Neuron (in vitro differentiated cells): Measurements from ENCODE around the gene LRP8.

Source experiments
- H2AFZ ChIP-seq: one replicate; pipeline ENCODE4 v1.6.1; 2013; ENCODE audit warnings: low read depth, mild to moderate bottlenecking, inconsistent platforms, low read length, moderate library complexity
- H3K27me3 ChIP-seq: one replicate; pipeline ENCODE4 v1.6.1; 2013; ENCODE audit warnings: low read length; ENCODE audit not compliant: insufficient read depth
- H3K36me3 ChIP-seq: one replicate; pipeline ENCODE4 v1.6.1; 2013; ENCODE audit warnings: low read length; ENCODE audit not compliant: insufficient read depth
- H3K4me1 ChIP-seq: one replicate; pipeline ENCODE4 v1.6.1; 2013; ENCODE audit warnings: low read length; ENCODE audit not compliant: insufficient read depth
- H3K4me3 ChIP-seq: 2 replicates; pipeline ENCODE4 v1.5.1; 2013; ENCODE audit warnings: mild to moderate bottlenecking, low read length, moderate library complexity
- H3K9me3 ChIP-seq: one replicate; pipeline ENCODE4 v1.6.1; 2013; ENCODE audit warnings: low read length

LRP8 gene

DNA sequence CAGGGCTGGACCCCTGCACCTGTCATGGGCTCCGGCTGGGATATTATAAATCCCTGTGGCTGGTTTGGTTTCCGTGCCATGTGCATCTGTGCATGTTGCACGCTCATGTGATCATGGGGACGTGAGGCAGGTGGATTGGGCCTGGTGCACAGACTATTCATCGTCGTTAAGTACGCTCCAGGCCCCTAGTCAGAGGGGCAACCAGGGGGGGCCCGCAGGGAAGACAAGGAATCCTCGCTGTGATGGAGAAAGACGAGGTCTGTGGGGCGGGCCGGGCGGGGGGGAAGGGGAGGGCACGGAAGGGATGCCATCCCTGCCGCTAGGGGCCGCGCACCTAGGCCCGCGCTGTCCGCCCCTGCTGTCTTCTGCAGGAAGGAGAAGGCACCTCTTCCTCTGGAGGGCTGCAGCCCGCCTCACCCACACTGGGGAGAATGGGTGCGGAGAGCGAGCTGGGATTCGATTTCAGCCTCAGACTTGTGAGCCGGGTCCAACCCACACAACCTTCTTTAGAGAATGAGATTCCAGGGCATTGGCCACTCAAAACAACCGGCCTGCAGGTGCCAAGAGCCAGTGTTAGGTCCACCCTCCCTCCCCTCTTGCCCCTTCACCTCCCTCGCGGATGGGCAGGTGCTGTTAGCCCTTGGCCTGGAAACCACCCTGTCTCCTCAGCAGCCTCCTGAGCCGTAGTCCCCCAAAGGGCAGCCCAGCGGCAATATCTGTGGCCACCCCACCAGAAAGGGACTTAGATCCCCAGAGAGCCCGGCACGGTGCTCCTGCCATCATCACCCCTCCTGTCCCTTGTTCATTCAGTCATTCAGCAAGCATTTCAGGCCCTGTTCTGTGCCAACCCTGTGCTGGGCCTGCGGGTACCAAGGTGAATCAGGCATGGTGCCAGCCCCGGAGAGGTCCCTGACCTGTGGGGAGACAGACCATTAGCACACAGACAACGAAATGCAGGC lies 950 bp upstream of the LRP8 start:
- Histone ChIP-seq H3K4me1 (peaks cover 16% of the 10 kb centered on the region), H3K36me3 (peaks cover 10% of the 10 kb centered on the region), H3K4me3 (peak overlapping the region; percentile 51), H3K27me3 (peaks cover 7% of the 10 kb centered on the region), H3K9me3 (no peaks in the 10 kb centered on the region), H2AFZ (peak overlapping the region; percentile 63)

DNA sequence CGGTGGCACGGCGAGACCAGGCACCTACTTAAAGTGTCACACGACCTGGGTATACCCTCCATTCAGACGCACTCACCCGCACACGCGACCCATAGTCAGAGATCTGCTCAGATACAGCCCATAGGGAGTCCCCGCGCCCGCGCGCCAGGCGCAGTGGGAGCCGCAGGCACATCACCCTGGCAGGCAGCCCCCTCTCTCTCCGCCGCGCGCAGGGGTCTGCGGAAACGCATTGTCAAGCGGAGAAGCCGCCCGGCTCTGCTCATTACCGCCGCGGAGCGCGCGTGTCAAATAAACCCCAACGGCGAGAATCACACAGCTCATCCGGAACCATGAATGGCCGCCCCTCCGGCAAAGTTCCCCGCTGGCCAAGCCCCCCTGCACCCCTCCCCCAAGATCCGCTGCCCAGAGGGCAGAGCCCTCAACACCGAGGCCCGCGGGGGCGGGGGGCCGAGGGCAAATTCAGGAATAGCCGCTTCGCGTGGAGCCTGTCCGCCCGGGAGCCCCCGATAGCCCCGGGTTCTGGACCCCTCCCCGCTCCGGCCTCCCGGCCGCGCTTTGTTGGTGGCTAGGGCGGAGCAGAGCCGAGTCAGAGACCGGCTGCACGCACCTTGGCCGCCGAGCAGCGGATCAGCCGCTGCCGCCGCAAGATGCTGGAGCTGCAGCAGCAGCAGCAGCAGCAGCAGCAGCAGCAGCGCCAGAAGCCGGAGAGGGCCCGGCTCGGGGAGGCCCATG lies 522 bp downstream of the LRP8 start:
- Histone ChIP-seq H3K4me1 (peaks cover 16% of the 10 kb centered on the region), H3K9me3 (no peaks in the 10 kb centered on the region), H2AFZ (peak overlapping the region; percentile 76), H3K4me3 (peak overlapping the region; percentile 78), H3K27me3 (peaks cover 7% of the 10 kb centered on the region), H3K36me3 (peaks cover 10% of the 10 kb centered on the region)

DNA sequence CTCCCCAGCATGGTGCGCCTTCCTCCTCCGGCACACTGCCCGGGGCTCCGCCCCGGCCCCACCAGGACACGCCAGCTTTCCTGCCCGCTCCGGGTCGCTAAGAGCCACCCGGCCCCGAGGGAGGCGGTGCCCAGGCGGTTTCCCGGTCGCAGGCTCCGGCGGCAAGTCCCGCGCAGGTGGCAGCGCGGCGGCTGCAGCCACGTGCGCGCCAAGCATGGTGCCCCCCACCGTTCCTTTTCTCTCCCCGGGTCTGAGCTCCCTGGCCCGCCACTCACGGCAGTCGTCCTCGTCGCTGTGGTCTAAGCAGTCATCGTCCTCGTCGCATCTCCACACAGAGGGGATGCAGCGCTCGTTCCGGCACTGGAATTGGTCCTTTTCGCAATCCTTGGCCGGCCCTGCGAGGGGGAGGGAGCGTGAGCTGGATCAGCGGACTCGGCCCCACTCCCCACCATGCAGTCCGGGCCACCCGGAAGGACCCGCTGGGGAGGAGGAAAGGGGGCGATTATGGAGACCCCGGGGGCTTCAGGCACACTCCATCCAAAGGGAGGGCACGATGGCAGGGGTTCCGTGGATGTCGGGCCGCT lies 1.2 kb downstream of the LRP8 start:
- no peaks in the 10 kb centered on the region for H3K9me3 ChIP-seq
- H2AFZ ChIP-seq, result peak overlapping the region; percentile 87
- H3K4me1 ChIP-seq, result peaks cover 16% of the 10 kb centered on the region
- H3K27me3 ChIP-seq, result peaks cover 2% of the 10 kb centered on the region
- peaks cover 10% of the 10 kb centered on the region for H3K36me3 ChIP-seq
- peak overlapping the region; percentile 78 for H3K4me3 ChIP-seq

DNA sequence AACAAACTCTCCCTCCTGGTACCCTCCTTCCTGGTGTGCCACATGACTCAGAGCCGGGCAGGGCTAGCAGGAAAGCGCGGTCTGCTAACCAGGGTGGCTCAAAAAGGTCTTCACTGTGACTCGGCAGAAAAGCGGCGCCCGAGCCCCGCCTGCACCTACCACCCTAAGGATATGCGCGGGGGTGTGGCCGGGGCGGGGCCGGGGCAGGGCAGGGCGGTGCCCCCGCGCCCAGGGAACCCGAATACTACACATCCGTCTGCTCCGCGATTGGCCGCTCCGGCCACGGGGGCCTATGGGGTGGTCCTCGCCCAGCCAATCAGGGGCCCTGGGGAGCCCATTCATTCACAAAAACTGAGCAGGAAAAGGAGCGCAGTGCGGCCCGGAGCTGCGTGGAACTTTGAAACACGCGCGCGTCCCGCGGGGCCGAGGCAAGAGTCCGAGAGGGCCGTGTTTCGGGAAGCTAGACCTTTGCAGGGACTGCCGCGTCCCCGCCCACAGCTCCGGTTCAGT lies 1.7 kb downstream of the LRP8 start:
- Histone ChIP-seq H3K36me3 (peaks cover 14% of the 10 kb centered on the region), H3K27me3 (peaks cover 2% of the 10 kb centered on the region), H3K4me3 (peak overlapping the region; percentile 78), H2AFZ (peak overlapping the region; percentile 87), H3K4me1 (peaks cover 16% of the 10 kb centered on the region), H3K9me3 (no peaks in the 10 kb centered on the region)

DNA sequence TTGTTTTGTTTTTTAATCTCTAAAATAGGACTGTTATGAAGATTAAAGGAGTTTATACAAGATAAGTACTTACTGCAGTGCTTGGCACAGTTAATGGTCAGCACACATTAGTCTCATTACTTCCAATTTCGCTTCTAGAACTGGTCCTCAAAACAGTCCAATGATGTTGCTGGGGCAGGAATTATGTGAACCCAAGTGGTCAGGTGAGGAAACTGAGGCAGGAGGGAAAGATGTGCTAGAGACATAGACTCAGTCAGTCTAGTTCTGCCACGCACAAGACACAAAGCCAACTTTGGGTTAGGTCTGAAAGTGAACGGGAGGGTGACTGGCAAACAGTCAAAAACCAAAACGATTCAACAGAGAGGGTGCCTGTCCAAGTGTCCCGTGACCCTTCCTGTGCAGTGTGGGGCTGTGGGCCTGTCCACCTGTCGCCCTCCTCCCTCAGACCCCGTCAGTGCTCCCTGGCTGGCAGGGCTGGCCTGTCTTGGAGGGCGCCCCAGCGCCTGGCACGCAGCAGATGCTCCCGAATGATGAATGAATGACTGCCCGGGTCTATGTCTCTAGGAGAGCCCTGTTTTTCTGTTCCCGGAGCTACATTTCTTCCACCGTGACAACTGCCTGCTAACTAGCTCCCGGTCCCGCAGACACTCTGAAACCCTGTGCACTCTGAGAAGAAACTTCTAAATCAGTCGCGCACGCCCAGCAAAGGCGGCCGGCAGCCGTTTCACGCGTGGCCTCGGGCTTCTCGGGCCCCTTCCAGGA lies 2.4 kb downstream of the LRP8 start:
- H3K36me3 ChIP-seq, result peaks cover 14% of the 10 kb centered on the region
- H3K9me3 ChIP-seq, result no peaks in the 10 kb centered on the region
- H2AFZ ChIP-seq, result no peak overlapping the region
- H3K4me3 ChIP-seq, result peak overlapping the region; percentile 78
- H3K4me1 ChIP-seq, result peaks cover 16% of the 10 kb centered on the region
- peaks cover 2% of the 10 kb centered on the region for H3K27me3 ChIP-seq

DNA sequence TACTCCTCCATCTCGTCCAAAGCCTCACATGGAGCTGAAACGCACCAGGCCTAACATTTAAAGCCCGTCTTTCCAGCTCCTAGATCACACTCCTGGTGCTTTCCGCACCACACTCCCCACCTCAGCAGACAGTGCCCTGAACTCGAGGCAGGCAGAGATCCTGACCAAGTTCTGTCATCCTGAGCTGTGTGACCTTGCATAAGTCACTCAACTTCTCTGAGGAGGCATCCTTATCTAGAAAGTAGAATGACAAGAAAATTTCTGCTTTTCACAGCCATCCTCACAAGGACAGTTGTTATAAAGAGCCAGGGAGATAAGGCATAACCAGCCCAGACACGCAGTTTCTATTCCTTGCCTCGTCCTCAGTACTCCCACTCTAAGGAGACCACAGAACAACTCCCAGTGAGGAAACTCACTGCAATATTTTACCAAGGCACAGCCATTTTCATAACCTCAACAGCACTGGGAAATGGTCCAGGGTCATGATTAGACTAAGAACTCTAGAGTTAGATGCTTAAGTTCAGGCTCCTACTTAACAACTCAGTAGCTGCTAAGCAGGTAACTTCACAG lies 3.1 kb downstream of the LRP8 start:
- no peak overlapping the region for H3K4me3 ChIP-seq
- H3K9me3 ChIP-seq, result no peaks in the 10 kb centered on the region
- H2AFZ ChIP-seq, result no peak overlapping the region
- H3K27me3 ChIP-seq, result peaks cover under 1% of the 10 kb centered on the region
- peaks cover 16% of the 10 kb centered on the region for H3K4me1 ChIP-seq
- H3K36me3 ChIP-seq, result peaks cover 14% of the 10 kb centered on the region

DNA sequence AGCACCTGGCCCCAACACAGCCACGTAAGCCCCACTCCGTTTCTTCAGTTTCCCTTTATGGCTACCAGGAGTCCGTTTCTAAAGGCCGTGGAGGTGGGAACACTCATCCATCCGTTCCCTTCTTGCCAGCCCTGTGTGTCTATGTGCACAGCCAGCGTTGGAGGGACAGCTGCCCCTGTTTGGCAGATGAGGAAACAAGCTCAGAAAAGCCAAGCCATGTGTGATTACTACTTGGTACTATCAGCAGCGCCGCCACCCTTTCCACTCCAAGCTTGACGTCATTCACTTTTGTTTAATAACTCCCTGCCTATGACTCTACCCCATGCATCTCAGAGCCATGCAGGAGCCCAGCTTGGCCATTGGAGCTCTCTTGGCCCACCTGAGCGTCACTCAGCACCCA lies 3.5 kb downstream of the LRP8 start:
- no peak overlapping the region for H3K4me3 ChIP-seq
- no peaks in the 10 kb centered on the region for H3K27me3 ChIP-seq
- H3K36me3 ChIP-seq, result peaks cover 14% of the 10 kb centered on the region
- H2AFZ ChIP-seq, result no peak overlapping the region
- H3K4me1 ChIP-seq, result peaks cover 16% of the 10 kb centered on the region
- no peaks in the 10 kb centered on the region for H3K9me3 ChIP-seq

DNA sequence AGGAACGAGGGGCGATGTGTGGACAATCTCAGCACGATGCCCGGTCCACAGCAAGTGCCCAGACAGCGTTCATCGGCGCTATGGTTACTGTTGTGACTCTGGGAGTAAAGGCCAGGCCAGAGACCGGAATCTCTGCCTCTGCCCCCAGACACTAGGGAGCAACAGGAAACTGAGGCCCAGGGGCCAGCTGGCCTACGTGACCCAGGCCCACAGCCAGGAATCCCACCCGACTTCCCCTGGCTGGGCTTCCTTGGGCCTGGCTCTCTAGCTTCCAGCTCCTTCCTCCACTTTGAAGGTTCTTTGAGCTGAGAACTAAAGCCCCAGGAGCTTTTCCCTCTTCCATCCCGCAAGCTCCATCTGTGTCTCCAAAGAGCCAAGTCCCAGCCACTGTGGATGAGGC lies 4.6 kb downstream of the LRP8 start:
- H3K27me3 ChIP-seq, result no peaks in the 10 kb centered on the region
- no peak overlapping the region for H2AFZ ChIP-seq
- H3K4me3 ChIP-seq, result no peak overlapping the region
- peaks cover 14% of the 10 kb centered on the region for H3K4me1 ChIP-seq
- H3K36me3 ChIP-seq, result peaks cover 14% of the 10 kb centered on the region
- no peaks in the 10 kb centered on the region for H3K9me3 ChIP-seq

DNA sequence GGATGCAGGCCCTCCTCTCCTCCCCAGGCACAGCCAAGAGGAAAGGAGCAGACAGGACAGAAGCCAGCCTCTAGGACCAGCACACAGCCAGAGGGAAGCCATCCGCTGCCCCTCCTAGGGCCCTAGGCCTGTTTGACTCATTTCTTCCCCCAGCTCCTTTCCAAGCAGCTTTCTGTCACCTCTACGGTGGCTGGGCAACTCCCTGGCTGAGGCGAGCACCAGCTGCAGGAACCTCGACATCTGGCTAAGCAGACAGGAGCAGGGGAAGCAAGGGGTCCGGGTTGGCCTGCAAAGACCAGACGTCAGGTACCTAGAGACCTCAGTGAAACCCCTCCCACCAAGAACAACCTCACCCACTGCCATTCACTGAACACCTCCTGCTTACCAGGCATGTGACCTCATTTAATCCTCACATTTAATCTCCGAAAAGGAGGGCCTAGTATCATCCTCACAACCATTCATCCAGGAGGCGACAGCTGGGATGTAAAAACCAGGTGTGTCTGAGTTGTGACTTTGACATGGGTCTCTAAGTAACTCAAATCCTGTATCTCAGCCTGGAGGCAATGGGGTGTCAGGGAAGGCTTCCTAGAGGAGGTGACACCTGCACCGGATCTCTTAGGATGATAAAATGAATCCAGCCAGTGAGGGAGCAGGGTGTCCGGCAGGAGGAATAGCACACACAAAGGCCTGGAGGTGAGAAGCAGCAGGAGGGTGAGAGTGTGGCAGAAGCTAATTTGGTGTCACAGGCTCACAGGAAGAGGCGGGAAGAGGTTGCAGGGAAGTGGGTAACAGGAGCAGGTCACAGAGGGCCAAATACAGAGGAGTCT lies 5.9 kb downstream of the LRP8 start:
- no peaks in the 10 kb centered on the region for H3K9me3 ChIP-seq
- H3K4me1 ChIP-seq, result peaks cover 10% of the 10 kb centered on the region
- peaks cover 14% of the 10 kb centered on the region for H3K36me3 ChIP-seq
- no peak overlapping the region for H3K4me3 ChIP-seq
- H2AFZ ChIP-seq, result no peak overlapping the region
- H3K27me3 ChIP-seq, result no peaks in the 10 kb centered on the region

DNA sequence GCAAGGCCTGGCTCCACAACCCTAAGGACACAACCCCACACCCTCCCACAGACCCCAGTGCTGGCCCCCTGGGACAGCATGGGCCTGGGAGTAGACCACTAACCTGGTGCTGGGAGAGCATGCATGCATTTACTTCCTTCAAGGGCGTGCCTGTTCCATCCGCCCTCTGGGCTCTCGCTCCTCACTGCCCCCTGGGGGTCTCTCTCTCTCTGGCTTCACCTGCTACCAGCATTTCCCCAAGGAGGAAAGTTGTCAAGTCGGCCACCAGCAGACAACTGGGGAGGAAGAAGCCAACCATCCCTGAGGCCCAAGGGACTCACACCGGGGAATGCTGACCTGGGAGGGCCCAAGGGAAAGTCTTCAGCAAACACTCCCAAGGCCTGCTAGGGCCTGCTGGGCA lies 6.5 kb downstream of the LRP8 start:
- peaks cover 14% of the 10 kb centered on the region for H3K36me3 ChIP-seq

DNA sequence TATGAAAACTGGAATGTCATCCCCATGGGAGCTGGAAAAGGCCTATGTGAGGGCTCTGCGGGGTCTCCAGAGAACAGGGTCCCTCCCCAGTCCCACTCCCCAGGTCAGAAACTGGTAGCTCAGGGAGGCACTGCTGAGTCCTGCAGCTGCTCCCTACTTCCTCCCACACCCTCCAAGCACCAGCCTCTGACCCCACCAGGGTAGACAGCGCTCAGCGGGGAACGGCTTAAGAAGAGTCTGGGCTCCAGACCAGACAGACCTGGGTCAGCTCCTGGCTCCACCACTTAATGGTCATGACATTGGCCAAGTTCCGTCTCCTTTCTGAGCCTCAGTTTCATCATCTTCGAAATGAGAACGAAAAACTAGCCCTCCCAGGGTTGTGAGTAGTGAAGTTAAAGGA lies 7.2 kb downstream of the LRP8 start:
- Histone ChIP-seq H3K9me3 (no peaks in the 10 kb centered on the region), H2AFZ (no peak overlapping the region), H3K36me3 (peaks cover 14% of the 10 kb centered on the region), H3K27me3 (no peaks in the 10 kb centered on the region), H3K4me1 (peaks cover 4% of the 10 kb centered on the region), H3K4me3 (no peak overlapping the region)

More for the DNA sequence above, 6.5 kb downstream of the LRP8 start:
- no peak overlapping the region for H2AFZ ChIP-seq
- no peaks in the 10 kb centered on the region for H3K9me3 ChIP-seq
- no peaks in the 10 kb centered on the region for H3K27me3 ChIP-seq
- peaks cover 9% of the 10 kb centered on the region for H3K4me1 ChIP-seq
- no peak overlapping the region for H3K4me3 ChIP-seq
